HepG2 (cell line): ENCODE results near the gene ZBTB46. TPM values are rescaled to one million over a fixed set of nuclear protein-coding genes. Genes with fewer than 3 reads are reported as not detected.
A peak's percentile ranks its signal among the peaks of the same experiment; 100 is the strongest.

Source experiments
- ATRX ChIP-seq: sonication (generic); formaldehyde crosslinking; IDR thresholded peaks from 2 replicates; pipeline ENCODE4 v1.4.0; 2020; ENCODE audit warnings: missing genetic modification reagents, borderline replicate concordance
- DR1 ChIP-seq: sonication (generic); formaldehyde crosslinking; IDR thresholded peaks from 2 replicates; pipeline ENCODE4 v1.8.0; 2021; ENCODE audit warnings: mild to moderate bottlenecking, missing genetic modification reagents, inconsistent platforms
- FLYWCH1 ChIP-seq: sonication (generic); formaldehyde crosslinking; IDR thresholded peaks from 2 replicates; pipeline ENCODE4 v1.8.1; 2023; ENCODE audit warnings: mild to moderate bottlenecking, missing genetic modification reagents
- GABPA ChIP-seq, 2 experiments: IDR thresholded peaks; 2 replicates each; pipeline ENCODE4 v1.6.1; 2011 to 2016; ENCODE audit warnings: low read depth in 2 of 2, low read length in 1 of 2, missing biosample characterization in 1 of 2, missing genetic modification characterization in 1 of 2
- NFIB ChIP-seq: sonication (generic); formaldehyde crosslinking; IDR thresholded peaks from 2 replicates; pipeline ENCODE4 v1.9.0; 2021; ENCODE audit warnings: missing genetic modification reagents, mild to moderate bottlenecking, borderline replicate concordance
- THAP7 ChIP-seq: sonication (generic); formaldehyde crosslinking; IDR thresholded peaks from 2 replicates; pipeline ENCODE4 v1.8.1; 2023; ENCODE audit warnings: mild to moderate bottlenecking, missing genetic modification reagents
- THAP8 ChIP-seq: sonication (generic); formaldehyde crosslinking; IDR thresholded peaks from 2 replicates; pipeline ENCODE4 v1.5.1; 2020; ENCODE audit warnings: missing genetic modification reagents, mild to moderate bottlenecking, borderline replicate concordance
- ZBTB39 ChIP-seq: sonication (generic); formaldehyde crosslinking; IDR thresholded peaks from 2 replicates; pipeline ENCODE4 v1.5.0; 2020; ENCODE audit warnings: missing genetic modification reagents
- ZFY ChIP-seq: sonication (generic); formaldehyde crosslinking; IDR thresholded peaks from 2 replicates; pipeline ENCODE4 v1.4.0; 2020; ENCODE audit warnings: missing genetic modification reagents
- ZNF296 ChIP-seq: sonication (generic); formaldehyde crosslinking; conservative IDR thresholded peaks from 2 replicates; pipeline ENCODE4 v1.5.0; 2020; ENCODE audit warnings: mild to moderate bottlenecking, missing genetic modification reagents
- ZNF350 ChIP-seq: sonication (generic); formaldehyde crosslinking; IDR thresholded peaks from 2 replicates; pipeline ENCODE4 v1.4.0; 2020; ENCODE audit warnings: mild to moderate bottlenecking, low read depth, missing genetic modification reagents, borderline replicate concordance
- ZNF383 ChIP-seq: sonication (generic); formaldehyde crosslinking; IDR thresholded peaks from 2 replicates; pipeline ENCODE4 v1.4.0; 2020; ENCODE audit warnings: missing genetic modification reagents, mild to moderate bottlenecking, borderline replicate concordance
- ZNF562 ChIP-seq: sonication (generic); formaldehyde crosslinking; IDR thresholded peaks from 2 replicates; pipeline ENCODE4 v1.8.0; 2022; ENCODE audit warnings: missing genetic modification reagents, borderline replicate concordance
- ZNF841 ChIP-seq: sonication (generic); formaldehyde crosslinking; IDR thresholded peaks from 2 replicates; pipeline ENCODE4 v1.8.1; 2023; ENCODE audit warnings: missing genetic modification reagents, borderline replicate concordance
- polyA plus RNA-seq, 8 experiments: library from polyadenylated mRNA; depleted of rRNA in 3 of 8; stranded (reverse) in 7 of 8; unstranded in 1 of 8; fragments of >200 nt; fragmentation: Illumina TruSeq in 4 of 8; extraction: Trizol in 4 of 8; gene quantifications; 2 replicates each; pipeline versions ENCODE4 v1.2.1 to v1.2.3, GENCODE V29; 2011 to 2016; ENCODE audit warnings: low read depth in 4 of 8, missing spikeins in 1 of 8, mixed read lengths in 1 of 8; ENCODE audit not compliant: insufficient read depth in 1 of 8
- total RNA-seq, 5 experiments: library from RNA; depleted of rRNA; stranded (reverse); fragments of >200 nt; fragmentation: Illumina TruSeq; extraction: Trizol; gene quantifications; 2 replicates each; pipeline ENCODE4 v1.2.3, GENCODE V29; 2016; ENCODE audit warnings: low read depth in 1 of 5
- TF ChIP-seq, protein P1 (sequence below): sonication (generic); formaldehyde crosslinking; IDR thresholded peaks from 2 replicates; pipeline ENCODE4 v1.4.0; 2020; ENCODE audit warnings: mild to moderate bottlenecking, missing genetic modification reagents
- TF ChIP-seq, protein P2 (sequence below): sonication (generic); formaldehyde crosslinking; IDR thresholded peaks from 2 replicates; pipeline ENCODE4 v1.8.0; 2022; ENCODE audit warnings: missing genetic modification reagents, mild to moderate bottlenecking, borderline replicate concordance
- TF ChIP-seq, protein P3 (sequence below): sonication (generic); formaldehyde crosslinking; conservative IDR thresholded peaks from 2 replicates; pipeline ENCODE4 v1.4.0; 2020; ENCODE audit warnings: missing genetic modification reagents
- TF ChIP-seq, protein P4 (sequence below): sonication (generic); formaldehyde crosslinking; conservative IDR thresholded peaks from 2 replicates; pipeline ENCODE4 v1.8.0; 2022; ENCODE audit warnings: missing genetic modification reagents

Gene ZBTB46
- total and polyA plus RNA-seq, 2 of the 13 experiments (the other 11 are each of a cell fraction or from before 2014, with no cell fraction given): 1.6 to 13.5 TPM

DNA sequence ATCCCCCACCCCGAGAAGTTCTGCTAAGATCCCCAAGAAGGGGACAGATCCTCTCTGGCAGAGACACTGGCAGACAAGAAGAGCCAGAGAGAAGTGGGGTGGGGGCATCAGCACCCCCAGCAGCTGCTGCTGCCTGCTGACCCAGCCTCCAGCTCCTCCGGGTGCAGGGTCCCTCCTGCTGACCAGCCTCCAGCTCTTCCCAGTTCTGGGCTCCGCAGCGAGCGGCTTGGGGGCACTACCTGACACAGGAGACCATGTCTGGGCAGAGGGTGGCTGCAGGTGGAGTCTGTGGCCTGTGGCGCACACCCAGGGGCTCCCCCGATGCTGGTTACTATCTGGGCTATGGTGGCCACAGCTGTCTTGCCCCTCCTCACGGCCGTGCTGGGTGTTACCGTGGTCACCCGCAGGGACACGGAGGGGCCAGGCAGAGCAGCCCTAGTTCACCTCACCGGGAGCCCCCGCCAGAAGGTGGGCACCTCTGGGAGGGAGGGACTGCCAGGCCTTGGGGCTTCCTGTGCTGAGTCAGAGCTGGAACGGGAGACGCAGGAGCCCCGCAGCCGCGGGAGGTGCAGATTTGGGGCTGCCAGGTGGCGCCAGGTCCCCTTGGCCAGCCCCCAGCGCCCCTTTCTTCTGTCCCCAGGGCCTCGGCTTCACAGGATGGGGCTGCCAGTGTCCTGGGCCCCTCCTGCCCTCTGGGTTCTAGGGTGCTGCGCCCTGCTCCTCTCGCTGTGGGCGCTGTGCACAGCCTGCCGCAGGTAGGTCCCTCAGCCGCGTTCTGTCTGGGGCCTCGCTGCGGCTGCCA, 94.0 kb downstream of the ZBTB46 start (continued):
- TF ChIP-seq, protein P1, sequence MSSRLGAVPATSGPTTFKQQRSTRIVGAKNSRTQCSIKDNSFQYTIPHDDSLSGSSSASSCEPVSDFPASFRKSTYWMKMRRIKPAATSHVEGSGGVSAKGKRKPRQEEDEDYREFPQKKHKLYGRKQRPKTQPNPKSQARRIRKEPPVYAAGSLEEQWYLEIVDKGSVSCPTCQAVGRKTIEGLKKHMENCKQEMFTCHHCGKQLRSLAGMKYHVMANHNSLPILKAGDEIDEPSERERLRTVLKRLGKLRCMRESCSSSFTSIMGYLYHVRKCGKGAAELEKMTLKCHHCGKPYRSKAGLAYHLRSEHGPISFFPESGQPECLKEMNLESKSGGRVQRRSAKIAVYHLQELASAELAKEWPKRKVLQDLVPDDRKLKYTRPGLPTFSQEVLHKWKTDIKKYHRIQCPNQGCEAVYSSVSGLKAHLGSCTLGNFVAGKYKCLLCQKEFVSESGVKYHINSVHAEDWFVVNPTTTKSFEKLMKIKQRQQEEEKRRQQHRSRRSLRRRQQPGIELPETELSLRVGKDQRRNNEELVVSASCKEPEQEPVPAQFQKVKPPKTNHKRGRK (CRISPR knock-in tag): no peak
- TF ChIP-seq GABPA (IDR thresholded peaks at IDR 0.05; ENCODE audit: low read depth, low read length) (no peak), GABPA (CRISPR knock-in tag; IDR thresholded peaks at IDR 0.05; ENCODE audit: low read depth) (no peak), ZNF350 (no peak), ZNF383 (CRISPR knock-in tag) (no peak), NFIB (no peak), ZNF296 (peak; percentile 27; the same call in 1 of the 2 replicates), ZNF562 (CRISPR knock-in tag) (no peak), THAP7 (CRISPR knock-in tag) (peak; percentile 15; the same call in 1 of the 2 replicates), THAP8 (CRISPR knock-in tag) (no peak), DR1 (CRISPR knock-in tag) (peak; percentile 57), FLYWCH1 (CRISPR knock-in tag) (no peak), ZFY (CRISPR knock-in tag) (no peak), ATRX (CRISPR knock-in tag) (no peak), ZNF841 (no peak; the same call in 1 of the 2 replicates), ZBTB39 (no peak)
- TF ChIP-seq, protein P2, sequence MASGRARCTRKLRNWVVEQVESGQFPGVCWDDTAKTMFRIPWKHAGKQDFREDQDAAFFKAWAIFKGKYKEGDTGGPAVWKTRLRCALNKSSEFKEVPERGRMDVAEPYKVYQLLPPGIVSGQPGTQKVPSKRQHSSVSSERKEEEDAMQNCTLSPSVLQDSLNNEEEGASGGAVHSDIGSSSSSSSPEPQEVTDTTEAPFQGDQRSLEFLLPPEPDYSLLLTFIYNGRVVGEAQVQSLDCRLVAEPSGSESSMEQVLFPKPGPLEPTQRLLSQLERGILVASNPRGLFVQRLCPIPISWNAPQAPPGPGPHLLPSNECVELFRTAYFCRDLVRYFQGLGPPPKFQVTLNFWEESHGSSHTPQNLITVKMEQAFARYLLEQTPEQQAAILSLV: no peak; the same call in 1 of the 2 replicates
- TF ChIP-seq, protein P3, sequence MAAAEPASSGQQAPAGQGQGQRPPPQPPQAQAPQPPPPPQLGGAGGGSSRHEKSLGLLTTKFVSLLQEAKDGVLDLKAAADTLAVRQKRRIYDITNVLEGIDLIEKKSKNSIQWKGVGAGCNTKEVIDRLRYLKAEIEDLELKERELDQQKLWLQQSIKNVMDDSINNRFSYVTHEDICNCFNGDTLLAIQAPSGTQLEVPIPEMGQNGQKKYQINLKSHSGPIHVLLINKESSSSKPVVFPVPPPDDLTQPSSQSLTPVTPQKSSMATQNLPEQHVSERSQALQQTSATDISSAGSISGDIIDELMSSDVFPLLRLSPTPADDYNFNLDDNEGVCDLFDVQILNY: peak; percentile 67; the same call in 1 of the 2 replicates
- TF ChIP-seq, protein P4, sequence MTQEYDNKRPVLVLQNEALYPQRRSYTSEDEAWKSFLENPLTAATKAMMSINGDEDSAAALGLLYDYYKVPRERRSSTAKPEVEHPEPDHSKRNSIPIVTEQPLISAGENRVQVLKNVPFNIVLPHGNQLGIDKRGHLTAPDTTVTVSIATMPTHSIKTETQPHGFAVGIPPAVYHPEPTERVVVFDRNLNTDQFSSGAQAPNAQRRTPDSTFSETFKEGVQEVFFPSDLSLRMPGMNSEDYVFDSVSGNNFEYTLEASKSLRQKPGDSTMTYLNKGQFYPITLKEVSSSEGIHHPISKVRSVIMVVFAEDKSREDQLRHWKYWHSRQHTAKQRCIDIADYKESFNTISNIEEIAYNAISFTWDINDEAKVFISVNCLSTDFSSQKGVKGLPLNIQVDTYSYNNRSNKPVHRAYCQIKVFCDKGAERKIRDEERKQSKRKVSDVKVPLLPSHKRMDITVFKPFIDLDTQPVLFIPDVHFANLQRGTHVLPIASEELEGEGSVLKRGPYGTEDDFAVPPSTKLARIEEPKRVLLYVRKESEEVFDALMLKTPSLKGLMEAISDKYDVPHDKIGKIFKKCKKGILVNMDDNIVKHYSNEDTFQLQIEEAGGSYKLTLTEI (CRISPR knock-in tag): no peak
